ENCODE data around the gene SRF. TPM values are rescaled to one million over a fixed set of nuclear protein-coding genes. Genes with fewer than 3 reads are reported as not detected.

Gene SRF
- total and polyA plus RNA-seq, 2 experiments from 2014 or later, result 7.4 to 22.0 TPM

DNA sequence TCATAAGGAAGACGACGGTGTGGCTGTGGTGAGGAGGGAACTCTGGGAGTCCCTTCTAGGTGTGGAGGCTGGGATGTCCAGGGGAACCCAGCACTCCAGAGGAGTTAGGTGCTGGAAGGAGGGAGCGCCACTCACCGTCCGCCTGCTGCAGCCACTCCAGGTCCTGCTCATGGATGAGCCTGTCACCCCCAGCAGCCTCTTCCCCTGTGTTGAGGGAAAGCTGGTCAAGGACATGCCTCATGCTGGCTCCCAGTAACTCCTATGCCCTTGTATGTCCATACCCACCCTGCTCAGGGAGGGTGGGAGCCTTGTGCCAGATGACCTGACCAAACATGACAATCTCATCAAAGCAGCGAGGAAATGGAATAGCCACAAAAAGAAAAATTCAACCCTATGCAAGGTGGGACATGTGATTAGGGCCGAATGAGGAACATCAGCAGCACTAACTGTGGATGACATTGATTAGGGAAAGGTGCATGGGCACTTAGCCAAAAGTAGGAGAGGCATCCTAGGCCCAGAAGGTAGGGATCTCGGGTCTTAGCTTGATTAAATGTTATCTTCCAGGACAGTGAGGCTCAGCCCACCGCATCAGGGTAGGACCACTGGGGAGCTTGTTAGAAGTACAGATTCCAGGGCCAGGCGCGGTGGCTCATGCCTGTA is 55.3 kb downstream of the SRF start:
- no peaks in the 10 kb centered on the region for H3K9me3 ChIP-seq (ENCODE audit: low read depth)
- H3K4me1 ChIP-seq (ENCODE audit: insufficient read depth), result no peaks in the 10 kb centered on the region
- H3K79me2 ChIP-seq, result peaks cover 8% of the 10 kb centered on the region
- no peaks in the 10 kb centered on the region for H3K36me3 ChIP-seq (replicated peaks; ENCODE audit: insufficient read depth, low read depth)
- no peak overlapping the region for H2AFZ ChIP-seq
- no peak overlapping the region for H3K4me3 ChIP-seq
- H3K4me2 ChIP-seq, result no peak overlapping the region
- H3K9me2 ChIP-seq (replicated peaks; ENCODE audit: insufficient read depth), result no peaks in the 10 kb centered on the region
- H3K27me3 ChIP-seq, result no peaks in the 10 kb centered on the region
- WGBS (ENCODE audit: low lambda C conversion rate, missing lambda C conversion rate), result 94% methylated on average over 11 of the region's 11 CpGs
- H3K27ac ChIP-seq, result no peak overlapping the region
- H4K20me1 ChIP-seq (ENCODE audit: insufficient read depth, poor library complexity, severe bottlenecking), result no peaks in the 10 kb centered on the region
- TF ChIP-seq EZH2phosphoT487 (IDR thresholded peaks at IDR 0.05; ENCODE audit: low read depth, severe bottlenecking, unreplicated experiment) (no peak), CTCF (IDR thresholded peaks at IDR 0.05; ENCODE audit: poor library complexity) (no peak), EZH2 (IDR thresholded peaks at IDR 0.05; ENCODE audit: borderline replicate concordance) (no peak)
- no peak for DNase-seq (ENCODE audit: low spot score)

DNA sequence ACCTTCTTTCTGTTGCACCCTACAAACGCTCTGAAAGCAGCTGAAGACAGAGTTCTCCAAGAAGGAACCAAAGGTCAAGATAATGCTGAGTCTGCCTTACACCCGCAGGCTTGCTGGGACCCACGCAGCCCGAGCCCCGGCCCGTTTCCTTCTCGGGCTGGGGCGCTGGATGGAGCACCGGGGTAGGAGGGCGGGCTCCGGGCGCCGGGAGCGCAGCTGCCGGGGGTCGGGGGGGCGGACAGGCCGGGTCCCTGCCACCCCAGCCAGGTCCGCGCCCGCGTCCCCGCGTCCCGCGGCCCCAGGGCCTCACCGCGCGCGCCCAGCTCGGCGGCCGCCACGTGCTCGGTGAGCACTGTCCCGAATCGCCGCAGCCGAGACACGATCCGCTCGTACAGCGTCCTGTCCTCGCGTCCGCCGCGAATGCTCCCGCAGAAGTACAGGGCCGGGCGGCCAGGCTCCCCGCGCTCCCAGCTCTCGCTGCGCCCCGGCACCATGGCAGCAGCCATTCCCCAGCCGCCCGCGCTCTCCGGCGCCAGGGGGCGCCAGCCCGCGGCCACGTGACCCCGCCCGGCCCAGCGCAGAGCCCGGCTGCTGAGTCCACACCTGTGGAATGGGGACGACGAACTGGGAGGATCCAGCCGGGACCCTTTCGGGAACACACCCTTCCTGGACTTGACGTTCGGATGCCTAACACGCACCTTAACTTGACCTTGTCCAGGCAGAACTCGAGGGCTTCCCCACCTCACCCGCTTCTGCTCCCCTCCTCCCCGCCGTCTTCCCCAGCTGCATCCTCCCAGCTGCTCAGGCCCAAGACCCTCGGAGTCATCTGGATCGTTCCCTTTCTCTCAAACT is 58.1 kb downstream of the SRF start, which contains the start of gene DNPH1:
Gene DNPH1, minus strand, starts transcription at position 531 of the 852 bp plus-strand sequence. Its CDS starts 25 bp downstream, at position 506.
- H3K79me2 ChIP-seq, result peaks cover 8% of the 10 kb centered on the region
- peak; percentile 90 for DNase-seq (ENCODE audit: low spot score)
- no peaks in the 10 kb centered on the region for H3K36me3 ChIP-seq (replicated peaks; ENCODE audit: insufficient read depth, low read depth)
- H3K4me2 ChIP-seq, result peak within 1 kb of the TSS; percentile 80
- H3K4me1 ChIP-seq (ENCODE audit: insufficient read depth), result no peaks in the 10 kb centered on the region
- peak within 1 kb of the TSS; percentile 75 for H2AFZ ChIP-seq
- H3K27ac ChIP-seq, result peak within 1 kb of the TSS; percentile 68
- TF ChIP-seq CTCF (IDR thresholded peaks at IDR 0.05; ENCODE audit: poor library complexity), result peak; percentile 86
- no peak for TF ChIP-seq EZH2phosphoT487 (IDR thresholded peaks at IDR 0.05; ENCODE audit: low read depth, severe bottlenecking, unreplicated experiment)
- no peaks in the 10 kb centered on the region for H4K20me1 ChIP-seq (ENCODE audit: insufficient read depth, poor library complexity, severe bottlenecking)
- peak within 1 kb of the TSS; percentile 51 for H3K4me3 ChIP-seq
- no peaks in the 10 kb centered on the region for H3K27me3 ChIP-seq
- H3K9me3 ChIP-seq (ENCODE audit: low read depth), result no peaks in the 10 kb centered on the region
- H3K9me2 ChIP-seq (replicated peaks; ENCODE audit: insufficient read depth), result no peaks in the 10 kb centered on the region
- WGBS (ENCODE audit: low lambda C conversion rate, missing lambda C conversion rate), result 4% methylated on average over 39 of the region's 82 CpGs

- Histone ChIP-seq H3K79me2 (peaks cover 8% of the 10 kb centered on the region), H3K36me3 (replicated peaks; ENCODE audit: insufficient read depth, low read depth) (no peaks in the 10 kb centered on the region), H3K9me2 (replicated peaks; ENCODE audit: insufficient read depth) (no peaks in the 10 kb centered on the region), H3K9me3 (ENCODE audit: low read depth) (no peaks in the 10 kb centered on the region), H2AFZ (peak overlapping the region; percentile 75), H4K20me1 (ENCODE audit: insufficient read depth, poor library complexity, severe bottlenecking) (no peaks in the 10 kb centered on the region), H3K4me3 (no peak overlapping the region), H3K27me3 (no peaks in the 10 kb centered on the region), H3K27ac (peak overlapping the region; percentile 18), H3K4me2 (peak overlapping the region; percentile 80), H3K4me1 (ENCODE audit: insufficient read depth) (no peaks in the 10 kb centered on the region)
- DNase-seq (ENCODE audit: low spot score), result no peak
- TF ChIP-seq EZH2phosphoT487 (IDR thresholded peaks at IDR 0.05; ENCODE audit: low read depth, severe bottlenecking, unreplicated experiment) (no peak), EZH2 (IDR thresholded peaks at IDR 0.05; ENCODE audit: borderline replicate concordance) (no peak), CTCF (IDR thresholded peaks at IDR 0.05; ENCODE audit: poor library complexity) (no peak)
- 89% methylated on average over 17 of the region's 17 CpGs for WGBS (ENCODE audit: low lambda C conversion rate, missing lambda C conversion rate)
Measured at GRCh38 chr6:43229803-43230620, 58.9 kb downstream of the SRF start.
